Activated naive CD8-positive, alpha-beta T cell (primary cell): Measurements from ENCODE around the gene BORCS5.
"Not testable (repeated sequence)": the region's sequence is repeated elsewhere in the genome, so short reads cannot be mapped to it uniquely, and the experiment has no call there.

Experiments used
- H3K27ac Mint-ChIP-seq: one replicate; pipeline ENCODE4 v1.8.0; 2021; ENCODE audit warnings: mixed read lengths
- H3K27me3 Mint-ChIP-seq: one replicate; pipeline ENCODE4 v1.8.0; 2021; ENCODE audit warnings: mixed read lengths
- H3K36me3 Mint-ChIP-seq: one replicate; pipeline ENCODE4 v1.8.0; 2021; ENCODE audit warnings: mixed read lengths
- H3K4me1 Mint-ChIP-seq: one replicate; pipeline ENCODE4 v1.8.0; 2021; ENCODE audit warnings: low read depth, mixed read lengths
- H3K4me3 Mint-ChIP-seq: one replicate; pipeline ENCODE4 v1.8.0; 2021; ENCODE audit warnings: mild to moderate bottlenecking, mixed read lengths
- H3K9me3 Mint-ChIP-seq: one replicate; pipeline ENCODE4 v1.8.0; 2021; ENCODE audit warnings: low read depth, mixed read lengths

BORCS5 gene

DNA sequence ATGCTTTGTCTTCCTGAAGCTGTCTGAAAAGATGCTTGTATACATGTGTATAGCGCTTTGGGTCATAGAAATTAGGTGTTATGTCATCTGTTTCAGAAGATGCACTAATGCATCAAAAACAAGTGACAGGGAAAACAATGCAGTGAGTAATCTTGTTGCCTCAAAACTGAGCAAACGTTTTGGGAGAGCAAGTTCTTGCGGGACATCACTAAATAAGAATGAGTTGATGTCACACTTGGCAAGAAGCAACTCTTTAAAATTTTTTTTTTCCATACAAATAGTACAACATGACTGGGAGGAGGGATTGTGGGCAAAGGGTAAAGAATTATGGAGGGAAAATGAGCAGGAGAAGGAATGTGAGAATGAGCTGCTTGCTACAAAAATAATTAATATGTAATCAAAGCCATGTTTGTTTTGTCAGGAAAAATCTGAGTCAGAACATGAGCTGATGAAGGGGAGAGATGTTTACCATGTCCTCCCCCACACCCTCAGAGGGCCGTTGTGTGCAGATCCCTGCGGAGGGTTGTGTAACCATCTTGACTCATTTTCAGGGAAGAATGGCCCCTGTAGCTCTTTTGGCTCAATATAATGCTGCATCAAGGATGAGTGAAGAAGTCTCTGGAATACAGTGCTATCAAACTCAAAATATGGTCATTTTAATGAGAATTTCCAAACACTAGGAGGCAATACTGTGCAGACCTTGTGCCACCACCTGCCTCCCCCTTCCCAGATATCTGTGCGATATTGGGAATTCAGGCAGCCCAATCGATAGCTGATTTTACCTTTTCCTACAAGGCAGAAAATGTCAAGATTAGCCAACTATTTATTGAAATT is 41.4 kb downstream of the BORCS5 start:
- peaks cover 11% of the 10 kb centered on the region for H3K36me3 Mint-ChIP-seq
- no peaks in the 10 kb centered on the region for H3K27me3 Mint-ChIP-seq
- H3K9me3 Mint-ChIP-seq = peaks cover 7% of the 10 kb centered on the region
- no peak overlapping the region for H3K27ac Mint-ChIP-seq
- peaks cover 10% of the 10 kb centered on the region for H3K4me1 Mint-ChIP-seq
- H3K4me3 Mint-ChIP-seq = no peak overlapping the region

GRCh38 chr12:12399161-12399560 is 42.3 kb downstream of the BORCS5 start:
- no peaks in the 10 kb centered on the region for H3K27me3 Mint-ChIP-seq
- H3K9me3 Mint-ChIP-seq = peaks cover 7% of the 10 kb centered on the region
- H3K4me1 Mint-ChIP-seq = peaks cover 19% of the 10 kb centered on the region
- peaks cover 14% of the 10 kb centered on the region for H3K36me3 Mint-ChIP-seq
- H3K27ac Mint-ChIP-seq = no peak overlapping the region
- no peak overlapping the region for H3K4me3 Mint-ChIP-seq

DNA sequence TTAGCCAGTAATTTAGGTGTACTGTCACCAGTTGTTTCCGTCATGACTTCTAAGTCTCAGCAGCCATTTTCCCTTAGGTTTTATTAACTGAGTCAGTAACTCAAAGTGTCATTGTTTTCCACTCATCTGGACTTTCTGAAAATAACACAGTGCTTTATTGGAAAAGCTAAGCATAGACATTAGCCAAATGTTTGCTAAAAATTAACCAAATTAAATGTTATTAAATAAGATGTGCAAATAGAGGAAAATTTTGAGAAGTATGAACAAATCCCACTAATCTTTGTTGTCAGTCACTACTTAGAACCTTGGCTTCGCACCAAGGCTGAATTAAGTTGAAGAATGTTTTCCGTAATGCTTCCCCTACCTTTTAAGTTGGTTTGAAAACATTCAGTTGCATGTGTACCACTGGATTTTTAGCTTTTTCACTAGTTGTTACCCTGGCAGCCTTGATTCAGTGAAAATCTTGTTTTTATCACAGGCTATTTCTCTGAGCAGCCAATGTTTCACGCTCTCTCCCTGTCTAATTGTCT is 43.0 kb downstream of the BORCS5 start:
- Mint-ChIP-seq H3K36me3 (peaks cover 17% of the 10 kb centered on the region), H3K4me1 (peaks cover 22% of the 10 kb centered on the region), H3K27ac (no peak overlapping the region), H3K9me3 (peaks cover 7% of the 10 kb centered on the region), H3K27me3 (no peaks in the 10 kb centered on the region), H3K4me3 (no peak overlapping the region)

DNA sequence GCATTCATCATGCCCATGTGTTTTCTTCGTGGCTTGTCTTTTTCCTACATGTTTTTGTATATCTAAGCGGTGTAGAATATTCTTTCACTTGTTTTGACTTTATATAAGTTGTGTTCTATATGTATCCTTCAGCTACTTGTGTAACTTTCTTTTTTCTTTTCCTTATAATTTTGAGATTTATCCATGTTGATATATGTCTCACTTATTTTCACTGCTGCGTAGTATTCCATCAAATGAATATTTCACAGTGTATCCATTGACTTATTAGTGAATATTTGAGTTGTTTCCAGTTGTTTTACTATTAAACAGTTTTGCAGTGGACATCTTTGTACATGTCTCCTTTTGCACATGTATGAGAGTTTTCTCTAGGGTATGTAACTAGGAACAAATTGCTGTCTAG is 43.9 kb downstream of the BORCS5 start:
- Mint-ChIP-seq H3K9me3 (peaks cover 7% of the 10 kb centered on the region), H3K27ac (no peak overlapping the region), H3K36me3 (peaks cover 19% of the 10 kb centered on the region), H3K4me3 (no peak overlapping the region), H3K27me3 (no peaks in the 10 kb centered on the region), H3K4me1 (peaks cover 22% of the 10 kb centered on the region)

GRCh38 chr12:12403264-12404248 is 46.7 kb downstream of the BORCS5 start:
- Mint-ChIP-seq H3K4me1 (peaks cover 28% of the 10 kb centered on the region), H3K27ac (peak overlapping the region; percentile 73), H3K27me3 (no peaks in the 10 kb centered on the region), H3K4me3 (peak overlapping the region; percentile 40), H3K9me3 (peaks cover 7% of the 10 kb centered on the region), H3K36me3 (peaks cover 24% of the 10 kb centered on the region)

DNA sequence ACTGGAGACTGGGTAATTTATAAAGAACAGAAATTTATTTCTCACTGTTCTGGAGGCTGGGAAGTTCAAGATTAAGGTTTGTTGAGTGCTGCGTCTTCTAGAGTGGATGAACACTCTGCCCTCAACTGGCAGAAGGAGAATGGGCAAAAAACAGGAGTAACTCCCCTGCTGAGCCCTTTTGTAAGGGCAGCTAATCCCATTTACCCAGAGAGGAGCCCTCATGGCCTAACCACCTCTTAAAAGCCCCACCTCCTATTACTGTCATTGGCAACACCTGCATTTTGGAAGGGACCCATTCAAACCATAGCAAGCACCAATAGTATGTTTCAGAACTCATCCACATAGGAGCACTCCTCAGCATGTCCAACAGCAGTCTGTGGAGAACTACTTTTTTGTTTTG is 47.4 kb downstream of the BORCS5 start:
- Mint-ChIP-seq H3K36me3 (peaks cover 24% of the 10 kb centered on the region), H3K27ac (peak overlapping the region; percentile 73), H3K9me3 (peaks cover 7% of the 10 kb centered on the region), H3K4me3 (no peak overlapping the region), H3K4me1 (peaks cover 34% of the 10 kb centered on the region), H3K27me3 (no peaks in the 10 kb centered on the region)

DNA sequence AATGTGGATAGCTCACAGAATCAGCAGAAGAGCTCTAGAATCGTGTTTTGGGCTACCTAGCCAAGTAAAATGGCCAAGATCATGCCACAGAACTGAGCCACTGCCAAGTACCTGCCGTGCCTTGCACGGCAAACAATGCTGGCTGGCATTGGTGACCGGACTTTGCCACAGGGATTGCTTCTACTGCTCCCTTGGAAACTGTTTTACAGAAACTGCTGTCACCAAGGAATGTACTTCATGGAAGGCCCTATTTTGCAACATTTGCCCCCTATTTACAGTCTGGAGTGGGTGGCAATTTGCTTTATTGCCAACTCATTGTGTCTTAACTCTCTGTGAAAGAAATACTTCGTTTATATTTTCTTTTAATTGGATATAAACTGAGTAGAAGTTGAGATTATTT is 49.0 kb downstream of the BORCS5 start:
- peaks cover 34% of the 10 kb centered on the region for H3K4me1 Mint-ChIP-seq
- H3K27ac Mint-ChIP-seq = no peak overlapping the region
- H3K9me3 Mint-ChIP-seq = peaks cover 3% of the 10 kb centered on the region
- peaks cover 20% of the 10 kb centered on the region for H3K36me3 Mint-ChIP-seq
- H3K27me3 Mint-ChIP-seq = no peaks in the 10 kb centered on the region
- H3K4me3 Mint-ChIP-seq = no peak overlapping the region

- no peaks in the 10 kb centered on the region for H3K9me3 Mint-ChIP-seq
- peaks cover 36% of the 10 kb centered on the region for H3K4me1 Mint-ChIP-seq
- H3K27ac Mint-ChIP-seq = no peak overlapping the region
These were observed 49.9 kb downstream of the BORCS5 start for GRCh38 chr12:12406762-12407161.

DNA sequence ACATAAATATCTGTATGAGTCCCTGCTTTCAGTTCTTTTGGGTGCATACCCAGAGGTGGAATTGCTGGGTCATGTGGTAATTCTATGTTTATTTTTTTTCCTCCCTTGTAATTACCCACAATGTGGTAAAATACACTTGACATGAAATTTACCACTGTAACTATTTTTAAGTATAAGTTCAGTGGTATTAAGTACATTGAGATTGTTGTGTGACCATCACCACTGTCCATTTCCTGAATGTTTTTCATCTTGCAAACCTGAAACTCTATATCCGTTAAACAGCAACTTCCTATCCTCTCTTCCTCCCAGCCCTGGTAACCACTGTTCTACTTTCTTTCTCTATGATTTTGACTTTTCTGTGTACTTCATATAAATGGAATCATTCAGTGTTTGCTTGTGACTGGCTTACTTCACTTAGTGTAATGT is 51.4 kb downstream of the BORCS5 start:
- no peaks in the 10 kb centered on the region for H3K9me3 Mint-ChIP-seq
- peaks cover 26% of the 10 kb centered on the region for H3K4me1 Mint-ChIP-seq
- peak overlapping the region; percentile 20 for H3K4me3 Mint-ChIP-seq
- peaks cover 19% of the 10 kb centered on the region for H3K36me3 Mint-ChIP-seq
- peak overlapping the region; percentile 68 for H3K27ac Mint-ChIP-seq
- no peaks in the 10 kb centered on the region for H3K27me3 Mint-ChIP-seq

More at GRCh38 chr12:12406762-12407161, 49.9 kb downstream of the BORCS5 start:
- peaks cover 16% of the 10 kb centered on the region for H3K36me3 Mint-ChIP-seq
- H3K4me3 Mint-ChIP-seq = no peak overlapping the region
- no peaks in the 10 kb centered on the region for H3K27me3 Mint-ChIP-seq

- H3K4me3 Mint-ChIP-seq = not testable (repeated sequence)
These were observed 52.5 kb downstream of the BORCS5 start for GRCh38 chr12:12409337-12409736.

GRCh38 chr12:12415886-12416285 is 59.0 kb downstream of the BORCS5 start:
- Mint-ChIP-seq H3K27ac (no peak overlapping the region), H3K27me3 (no peaks in the 10 kb centered on the region), H3K36me3 (peaks cover 16% of the 10 kb centered on the region), H3K9me3 (peaks cover 3% of the 10 kb centered on the region), H3K4me1 (peaks cover 14% of the 10 kb centered on the region), H3K4me3 (no peak overlapping the region)

More at GRCh38 chr12:12409337-12409736, 52.5 kb downstream of the BORCS5 start:
- Mint-ChIP-seq H3K4me1 (peaks cover 16% of the 10 kb centered on the region), H3K36me3 (peaks cover 14% of the 10 kb centered on the region)
- H3K9me3 Mint-ChIP-seq, H3K27me3 Mint-ChIP-seq, H3K27ac Mint-ChIP-seq: not testable (repeated sequence)

DNA sequence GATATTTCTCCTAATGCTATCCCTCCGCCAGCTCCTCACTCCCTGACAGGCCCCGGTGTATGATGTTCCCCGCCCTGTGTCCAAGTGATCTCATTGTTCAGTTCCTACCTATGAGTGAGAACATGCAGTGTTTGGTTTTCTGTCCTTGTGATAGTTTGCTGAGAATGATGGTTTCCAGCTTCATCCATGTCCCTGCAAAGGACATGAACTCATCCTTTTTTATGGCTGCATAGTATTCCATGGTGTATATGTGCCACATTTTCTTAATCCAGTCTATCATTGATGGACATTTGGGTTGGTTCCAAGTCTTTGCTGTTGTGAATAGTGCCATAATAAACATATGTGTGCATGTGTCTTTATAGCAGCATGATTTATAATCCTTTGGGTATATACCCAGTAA is 62.3 kb downstream of the BORCS5 start:
- H3K27ac Mint-ChIP-seq, H3K4me3 Mint-ChIP-seq, H3K27me3 Mint-ChIP-seq: not testable (repeated sequence)
- H3K4me1 Mint-ChIP-seq = peaks cover 14% of the 10 kb centered on the region
- peaks cover 13% of the 10 kb centered on the region for H3K9me3 Mint-ChIP-seq
- peaks cover 28% of the 10 kb centered on the region for H3K36me3 Mint-ChIP-seq

- Mint-ChIP-seq H3K27me3 (no peaks in the 10 kb centered on the region), H3K4me1 (peaks cover 13% of the 10 kb centered on the region), H3K9me3 (peaks cover 16% of the 10 kb centered on the region), H3K36me3 (peaks cover 36% of the 10 kb centered on the region), H3K4me3 (no peak overlapping the region), H3K27ac (no peak overlapping the region)
These were observed 66.5 kb downstream of the BORCS5 start for GRCh38 chr12:12423367-12423766.

GRCh38 chr12:12425001-12425400 is 68.1 kb downstream of the BORCS5 start:
- Mint-ChIP-seq H3K27me3 (no peaks in the 10 kb centered on the region), H3K36me3 (peaks cover 34% of the 10 kb centered on the region), H3K27ac (no peak overlapping the region), H3K9me3 (peaks cover 12% of the 10 kb centered on the region), H3K4me3 (no peak overlapping the region), H3K4me1 (peaks cover 20% of the 10 kb centered on the region)

- peaks cover 20% of the 10 kb centered on the region for H3K4me1 Mint-ChIP-seq
- H3K36me3 Mint-ChIP-seq = peaks cover 33% of the 10 kb centered on the region
- peaks cover 12% of the 10 kb centered on the region for H3K9me3 Mint-ChIP-seq
- no peak overlapping the region for H3K27ac Mint-ChIP-seq
- H3K4me3 Mint-ChIP-seq = no peak overlapping the region
- no peaks in the 10 kb centered on the region for H3K27me3 Mint-ChIP-seq
These were observed 68.7 kb downstream of the BORCS5 start for GRCh38 chr12:12425616-12426015.
